T-helper 1 cell (primary cell): ENCODE data around the gene FGF18.

ENCODE experiments used
- DNase-seq, 5 donors: peaks; one replicate each; pipeline ENCODE4 v3.0.0-alpha.2; 2012 to 2020

Gene FGF18

GRCh38 chr5:171499611-171500010, 80.2 kb downstream of the FGF18 start:
- no peak for DNase-seq

DNA sequence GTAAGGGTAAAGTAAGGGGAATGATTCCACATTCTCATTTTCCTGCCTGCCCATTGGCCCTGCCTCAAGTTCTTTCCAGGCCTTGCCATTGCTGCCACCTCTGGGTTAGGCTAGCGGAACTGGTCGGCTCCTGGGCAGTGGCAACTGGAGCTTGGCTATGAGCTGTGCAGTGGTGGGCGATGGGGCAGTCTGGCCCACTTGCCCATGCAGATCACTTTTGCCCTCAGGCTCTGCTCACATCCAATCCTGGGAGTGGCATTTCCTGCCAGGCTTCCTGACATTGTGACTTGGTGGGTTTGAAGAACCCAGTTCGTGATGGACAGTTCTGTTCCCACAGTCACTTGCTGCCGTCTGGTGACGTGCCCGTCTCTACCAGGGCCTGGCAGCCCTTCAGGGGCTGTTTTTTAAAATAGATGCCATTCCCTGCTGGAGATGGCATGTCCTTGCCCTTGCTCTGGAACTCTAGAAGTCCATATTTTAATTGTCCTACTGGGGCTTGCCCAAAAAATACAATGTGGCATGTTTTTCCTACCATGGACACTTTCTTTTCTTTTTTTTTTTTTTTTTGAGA, 86.1 kb downstream of the FGF18 start:
- DNase-seq: no peak

DNA sequence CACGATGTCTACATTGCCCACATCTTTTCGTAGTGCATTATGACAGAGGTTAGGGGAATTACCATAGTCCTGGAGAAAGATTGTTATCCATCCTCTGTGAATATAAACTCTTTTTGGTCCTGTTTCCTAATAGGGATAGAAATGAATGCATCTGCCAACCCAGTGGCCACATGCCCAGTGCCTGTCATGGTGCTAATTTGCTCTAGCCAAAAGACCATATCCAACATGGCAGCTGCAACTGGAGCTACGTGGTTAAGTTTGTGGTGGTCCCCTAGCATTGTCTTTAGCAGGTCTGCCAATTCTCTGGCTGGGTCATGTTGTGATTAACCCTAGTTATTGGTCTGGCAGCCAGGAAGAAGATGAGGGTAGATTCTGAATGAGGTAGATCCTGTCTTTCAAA, 87.5 kb downstream of the FGF18 start:
- DNase-seq: no peak
